VCaP (cell line): Measurements from ENCODE around the gene ZFAND3.
"Not testable (repeated sequence)": the region's sequence is repeated elsewhere in the genome, so short reads cannot be mapped to it uniquely, and the experiment has no call there.

Experiments
- H3K27ac ChIP-seq: fragments of 450-650 bp; 2 replicates; pipeline ENCODE4 v1.5.1; 2017
- CTCF ChIP-seq: fragments of 450-650 bp; conservative IDR thresholded peaks from 2 replicates; pipeline ENCODE4 v1.5.1; 2017; ENCODE audit warnings: mild to moderate bottlenecking, moderate library complexity

Gene ZFAND3

DNA sequence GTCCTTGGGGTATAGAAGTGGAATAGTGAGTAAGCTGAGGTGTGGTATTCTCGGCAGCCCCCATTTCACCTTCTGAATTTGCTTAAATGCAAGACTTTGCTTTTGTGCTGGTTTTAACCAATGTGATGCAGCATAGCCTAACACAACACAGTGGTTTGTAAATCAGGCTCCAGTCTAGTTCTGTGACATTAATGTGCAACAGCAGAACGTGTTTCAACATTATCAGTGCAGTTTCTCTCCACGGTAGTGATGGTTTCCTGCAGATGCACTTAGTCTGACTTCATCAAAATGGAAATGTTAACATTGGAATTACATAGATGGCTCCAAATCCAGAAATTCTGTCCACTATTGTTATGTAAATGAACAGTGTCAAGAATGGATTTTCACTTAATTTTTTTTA, 139.5 kb downstream of the ZFAND3 start:
- TF ChIP-seq CTCF, result no peak
- H3K27ac ChIP-seq, result no peak overlapping the region

DNA sequence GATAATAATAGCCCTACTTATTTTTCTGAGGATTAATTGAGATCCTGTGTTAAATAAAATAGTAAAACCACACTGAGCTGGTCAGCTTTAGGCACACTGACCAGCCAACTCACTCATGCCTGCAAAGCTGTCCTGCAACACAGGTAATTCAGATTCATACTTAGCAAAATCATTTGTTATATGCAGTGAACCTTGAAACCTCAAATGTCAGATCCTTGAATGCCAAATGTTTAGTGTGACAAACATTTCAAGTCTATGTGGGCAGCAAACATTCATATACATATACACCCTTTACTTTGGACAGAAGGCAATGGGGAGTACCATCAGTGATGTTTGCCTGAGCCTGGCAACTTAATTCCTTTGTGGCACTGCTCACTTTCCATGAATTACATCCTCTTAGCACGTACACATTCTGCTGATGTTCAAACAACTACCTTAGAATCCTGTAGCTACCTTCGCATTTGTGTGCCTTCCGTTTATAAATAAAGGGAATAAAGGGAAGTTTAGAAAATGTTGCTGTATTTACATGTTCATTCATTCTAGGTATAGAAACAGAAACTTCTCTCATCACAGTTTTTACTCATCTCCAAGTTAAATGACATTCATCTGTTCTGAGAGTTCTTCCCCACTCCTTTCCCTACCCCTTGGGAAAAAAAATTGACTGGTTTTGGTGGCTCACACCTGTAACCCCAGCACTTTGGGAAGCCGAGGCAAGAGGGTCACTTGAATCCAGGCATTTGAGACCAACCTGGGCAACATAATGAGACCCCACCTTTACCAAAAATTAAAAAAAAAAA, 140.8 kb downstream of the ZFAND3 start:
- TF ChIP-seq CTCF, result no peak

DNA sequence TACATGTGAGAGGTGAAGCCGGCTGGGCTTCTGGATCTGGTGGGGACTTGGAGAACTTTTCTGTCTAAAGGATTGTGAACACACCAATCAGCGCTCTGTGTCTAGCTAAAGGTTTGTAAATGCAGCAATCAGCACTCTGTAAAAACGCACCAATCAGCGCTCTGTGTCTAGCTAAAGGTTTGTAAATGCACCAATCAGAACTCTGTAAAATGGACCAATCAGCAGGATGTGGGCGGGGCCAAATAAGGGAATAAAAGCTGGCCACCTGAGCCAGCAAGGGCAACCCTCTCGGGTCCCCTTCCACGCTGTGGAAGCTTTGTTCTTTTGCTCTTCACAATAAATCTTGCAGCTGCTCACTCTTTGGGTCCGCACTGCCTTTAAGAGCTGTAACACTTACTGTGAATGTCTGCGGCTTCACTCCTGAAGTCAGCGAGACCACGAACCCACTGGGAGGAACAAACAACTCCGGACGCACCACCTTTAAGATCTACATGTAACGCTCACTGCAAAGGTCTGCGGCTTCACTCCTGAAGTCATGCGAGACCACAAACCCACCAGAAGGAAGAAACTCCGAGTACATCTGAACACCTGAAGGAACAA, 143.1 kb downstream of the ZFAND3 start:
- H3K27ac ChIP-seq, result not testable (repeated sequence)

More for the DNA sequence above, 140.8 kb downstream of the ZFAND3 start:
- no peak overlapping the region for H3K27ac ChIP-seq

DNA sequence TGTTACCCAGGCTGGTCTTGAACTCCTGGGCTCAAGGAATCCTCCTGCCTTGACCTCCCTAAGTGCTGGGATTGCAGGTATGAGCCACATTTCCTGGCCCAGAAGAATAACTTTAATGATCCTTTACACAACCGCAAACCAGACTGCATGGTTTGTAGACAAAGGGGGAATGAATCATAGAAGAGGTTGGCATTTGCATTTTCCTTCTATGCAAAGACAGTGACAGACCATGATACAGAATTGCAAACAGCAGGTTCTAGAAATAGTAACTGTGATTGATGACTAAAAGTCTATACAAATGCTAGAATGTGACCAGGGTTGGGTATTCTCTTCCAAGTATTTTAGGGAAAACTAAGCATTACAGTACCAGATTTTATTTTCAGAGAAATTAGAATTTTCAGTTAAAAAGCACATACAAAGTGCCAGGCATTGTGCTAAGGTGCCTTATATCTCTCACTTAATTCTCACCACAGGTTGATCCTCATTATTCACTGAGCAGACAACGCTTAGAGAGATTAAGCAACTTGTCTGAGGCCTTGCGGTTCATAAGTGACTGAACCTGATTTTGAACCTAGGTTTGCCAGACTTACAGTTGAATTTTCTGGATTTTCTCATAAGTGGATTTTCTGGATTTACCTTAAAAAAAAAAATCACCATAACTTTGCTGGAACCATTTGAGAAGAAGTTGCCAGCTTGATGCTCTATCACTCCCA, 146.6 kb downstream of the ZFAND3 start:
- no peak for TF ChIP-seq CTCF
- no peak overlapping the region for H3K27ac ChIP-seq

DNA sequence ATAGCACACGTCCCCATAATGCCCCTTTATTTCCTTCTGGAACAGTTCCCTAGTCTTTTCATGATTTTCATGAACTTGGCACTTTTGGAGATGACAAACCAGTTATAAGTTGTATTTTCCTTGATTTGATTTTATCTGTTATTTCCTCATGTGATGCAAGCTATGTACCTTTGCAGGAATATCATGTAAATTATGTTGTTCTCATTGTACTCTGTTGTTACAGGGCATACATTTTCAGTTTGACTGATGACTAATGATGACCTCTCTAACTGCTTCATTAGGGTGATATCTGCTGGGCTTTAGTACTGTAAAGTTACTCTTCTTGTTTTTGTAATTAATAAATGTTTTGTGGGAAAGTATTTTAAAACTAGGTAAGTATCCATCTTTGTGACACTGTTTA, 147.3 kb downstream of the ZFAND3 start:
- no peak overlapping the region for H3K27ac ChIP-seq
- TF ChIP-seq CTCF, result no peak

GRCh38 chr6:37967651-37968050, 148.1 kb downstream of the ZFAND3 start:
- H3K27ac ChIP-seq, result no peak overlapping the region
- no peak for TF ChIP-seq CTCF

GRCh38 chr6:37971266-37971665, 151.7 kb downstream of the ZFAND3 start:
- TF ChIP-seq CTCF, result no peak
- H3K27ac ChIP-seq, result no peak overlapping the region
